ENCODE results near the gene RAD9B.
"Not testable (repeated sequence)": the region's sequence is repeated elsewhere in the genome, so short reads cannot be mapped to it uniquely, and the experiment has no call there.

RAD9B gene

DNA sequence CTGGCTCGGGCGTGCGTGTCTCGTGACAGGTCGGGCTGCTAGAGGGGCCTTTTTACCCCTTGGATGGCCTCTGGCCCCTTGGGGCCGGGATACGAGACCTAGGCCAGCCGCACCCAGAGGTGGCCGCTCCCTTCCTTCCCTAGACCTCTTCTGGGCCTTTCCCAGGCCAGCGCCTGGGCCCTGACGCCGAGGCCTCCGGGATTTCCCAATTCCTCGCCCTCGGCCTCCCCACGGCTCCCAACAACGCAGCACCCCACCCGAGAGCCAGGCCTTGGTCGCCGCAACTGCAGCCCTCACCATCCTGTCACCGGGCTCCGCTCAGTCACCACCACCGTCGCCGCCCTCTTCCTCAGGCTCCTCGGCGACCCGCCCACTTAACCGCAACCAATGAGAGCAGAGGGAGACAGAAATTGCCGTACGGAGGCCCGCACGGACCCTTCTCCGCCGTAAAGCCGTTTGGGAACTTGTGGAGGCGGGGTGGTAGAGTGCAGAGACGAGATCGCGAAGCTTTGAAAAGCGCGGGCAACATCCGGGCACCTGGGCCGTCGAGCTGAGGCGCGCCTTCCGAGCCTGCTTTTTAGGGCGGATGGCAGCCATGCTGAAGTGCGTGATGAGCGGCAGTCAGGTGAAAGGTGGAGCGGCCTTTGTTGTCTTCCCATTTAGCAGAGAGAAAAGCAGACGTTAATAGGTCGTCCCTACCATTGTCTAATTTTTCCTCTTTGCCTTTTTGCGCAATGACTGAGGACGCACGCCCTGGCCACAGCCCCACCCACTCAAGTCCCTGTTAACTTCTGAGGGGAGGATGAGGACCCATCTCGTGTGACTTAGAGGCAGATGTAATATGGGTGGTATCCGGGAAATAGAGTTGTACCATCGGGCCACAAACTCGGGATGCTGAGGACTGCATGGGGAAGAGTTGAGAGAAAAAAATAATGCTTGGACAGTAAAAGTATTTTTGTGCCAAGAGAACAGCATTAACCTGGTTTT lies at the start of gene RAD9B, which contains the start of gene VPS29:
RAD9B (plus strand) TSS at position 580 of the 987 bp plus-strand sequence; CDS start at position 587, 7 bp downstream.
VPS29 (minus strand) TSS at position 360 of the 987 bp plus-strand sequence; CDS start at position 300, 60 bp downstream.
- DNase-seq (ENCODE audit: low spot score) = peak; percentile 96

DNA sequence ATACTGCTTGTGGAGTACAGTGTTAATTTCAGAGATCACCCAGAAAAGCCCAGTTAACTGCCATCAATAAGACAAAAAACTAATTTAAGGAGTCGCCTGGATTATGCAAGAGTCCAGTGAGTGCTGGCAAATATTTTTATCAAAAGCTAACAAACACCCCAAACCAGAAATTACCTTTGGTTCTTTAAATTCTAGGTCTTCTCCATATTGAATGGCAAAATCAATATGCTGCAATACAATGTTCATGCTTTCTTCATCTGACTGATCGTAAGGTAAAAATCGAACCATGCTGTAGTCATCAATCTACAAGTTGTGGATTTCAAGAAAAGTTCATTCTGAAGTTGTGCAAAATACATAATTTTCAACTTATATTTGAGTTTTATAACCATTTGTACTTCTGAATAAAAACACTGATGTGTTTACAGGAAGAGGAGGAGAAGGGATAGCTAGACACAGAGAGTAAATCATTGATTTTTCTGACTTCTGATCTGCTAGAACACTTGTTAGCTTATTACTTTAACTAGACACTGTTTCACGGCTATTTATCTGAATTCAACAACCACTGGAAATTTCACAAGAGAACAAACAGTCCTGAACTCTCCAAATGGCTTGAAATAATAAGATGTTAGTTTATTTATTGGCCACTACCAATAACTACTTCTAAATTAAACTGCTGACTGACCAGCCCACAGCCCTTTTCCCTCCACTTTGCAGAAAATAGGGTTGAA lies 48.4 kb upstream of the RAD9B start:
- no peak for DNase-seq (ENCODE audit: low spot score)

DNA sequence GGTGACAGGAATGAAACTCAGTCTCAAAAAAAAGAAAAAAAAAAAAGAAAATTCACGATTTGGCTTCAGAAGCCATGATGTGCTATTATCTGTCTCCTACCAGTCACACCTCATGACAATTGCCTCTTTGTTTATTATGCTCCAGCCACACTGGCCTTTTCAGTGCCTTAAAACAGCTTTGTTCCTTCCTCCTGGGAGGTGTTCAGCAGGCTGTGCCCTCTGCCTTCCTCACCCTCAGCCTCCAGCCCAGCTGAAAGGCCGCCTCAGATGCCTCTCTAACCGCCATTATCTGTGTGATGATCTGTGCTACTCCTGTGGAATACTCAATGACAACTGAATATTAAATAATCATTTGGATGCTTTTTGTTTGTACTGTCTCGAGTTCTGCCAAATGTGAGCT lies 43.4 kb upstream of the RAD9B start:
- peak; percentile 60 for DNase-seq (ENCODE audit: low spot score)

DNA sequence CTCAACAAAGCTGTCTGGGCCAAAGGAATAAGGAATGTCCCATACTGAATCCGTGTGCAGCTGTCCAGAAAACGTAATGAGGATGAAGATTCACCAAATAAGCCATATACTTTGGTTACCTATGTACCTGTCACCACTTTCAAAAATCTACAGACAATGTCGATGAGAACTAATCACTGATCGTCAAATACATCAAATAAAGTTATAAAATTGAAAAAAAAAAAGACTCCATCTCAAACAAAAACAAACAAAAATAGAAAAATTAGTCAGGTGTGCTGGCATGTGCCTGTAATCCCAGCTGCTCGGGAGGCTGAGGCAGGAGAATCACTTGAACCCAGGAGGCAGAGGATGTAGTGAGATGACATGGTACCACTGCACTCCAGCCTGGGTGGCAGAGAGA lies 40.9 kb upstream of the RAD9B start:
- not testable (repeated sequence) for DNase-seq (ENCODE audit: low spot score)

DNA sequence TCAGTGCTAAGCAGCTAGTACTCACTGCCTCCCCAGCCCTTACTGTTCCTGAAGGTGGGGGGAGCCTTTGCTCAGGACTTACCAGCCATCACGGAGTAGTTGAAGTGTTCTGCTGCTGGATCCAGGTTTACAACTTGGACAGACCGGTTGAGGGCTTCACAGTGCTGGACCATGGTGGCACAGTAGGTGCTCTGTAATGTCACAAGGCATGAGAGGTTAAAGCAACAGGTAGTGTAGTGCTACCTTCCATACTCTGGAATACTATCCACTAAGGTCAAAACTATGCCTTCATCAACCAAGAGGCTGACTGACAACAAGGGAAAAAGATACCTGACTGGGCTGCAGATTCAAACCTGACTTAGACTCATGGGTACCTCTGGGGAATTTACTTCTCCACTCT lies 37.1 kb upstream of the RAD9B start:
- DNase-seq (ENCODE audit: low spot score) = no peak

DNA sequence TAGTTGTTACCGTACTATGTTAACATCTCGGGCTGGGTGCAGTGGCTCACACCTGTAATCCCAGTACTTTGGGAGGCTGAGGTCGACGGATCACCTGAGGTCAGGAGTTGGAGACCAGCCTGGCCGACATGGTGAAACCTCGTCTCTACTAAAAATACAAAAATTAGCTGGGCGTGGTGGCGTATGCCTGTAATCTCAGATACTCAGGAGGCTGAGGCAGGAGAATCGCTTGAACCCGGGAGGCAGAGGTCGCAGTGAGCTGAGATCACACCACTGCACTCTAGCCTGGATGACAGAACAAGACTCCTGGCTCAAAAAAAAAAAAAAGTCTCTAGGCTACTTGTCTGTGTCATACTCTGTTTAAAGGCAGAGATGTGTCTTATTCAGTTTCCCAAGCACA lies 36.4 kb upstream of the RAD9B start:
- DNase-seq (ENCODE audit: low spot score) = not testable (repeated sequence)

DNA sequence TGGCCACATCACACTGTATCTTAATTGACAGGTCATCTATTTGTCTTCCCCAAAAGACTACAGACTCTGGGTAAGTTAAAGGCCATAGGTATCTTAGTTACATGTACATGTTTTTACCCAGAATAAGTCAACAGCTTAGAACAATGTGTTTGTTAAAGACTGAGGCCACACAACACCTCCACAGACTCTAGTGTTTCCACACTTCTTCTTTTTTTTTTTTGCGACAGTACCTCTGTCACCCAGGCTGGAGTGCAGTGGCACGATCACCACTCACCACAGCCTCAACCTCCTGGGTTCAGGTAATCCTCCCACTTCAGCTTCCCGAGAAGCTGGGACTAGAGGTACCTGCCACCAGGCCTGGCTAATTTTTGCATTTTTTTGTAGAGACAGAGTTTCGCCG lies 35.3 kb upstream of the RAD9B start:
- DNase-seq (ENCODE audit: low spot score) = no peak

DNA sequence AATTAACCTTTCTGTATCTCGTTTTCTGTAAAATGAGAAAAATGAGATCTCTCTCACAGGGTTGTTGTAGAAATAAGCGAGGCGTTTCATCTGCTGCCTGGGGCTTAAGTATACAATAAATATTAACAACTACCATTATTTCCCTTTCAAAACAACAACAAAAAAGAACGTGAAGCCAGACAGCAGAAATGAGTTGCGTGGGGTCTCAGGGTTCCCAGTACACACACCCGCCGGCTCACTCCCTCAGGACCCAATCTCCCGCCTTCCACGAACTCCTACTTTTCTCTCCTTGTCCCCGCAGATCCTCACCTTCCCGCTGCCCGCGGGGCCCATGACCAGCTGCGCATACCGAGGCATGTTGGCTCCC lies 34.3 kb upstream of the RAD9B start:
- no peak for DNase-seq (ENCODE audit: low spot score)

DNA sequence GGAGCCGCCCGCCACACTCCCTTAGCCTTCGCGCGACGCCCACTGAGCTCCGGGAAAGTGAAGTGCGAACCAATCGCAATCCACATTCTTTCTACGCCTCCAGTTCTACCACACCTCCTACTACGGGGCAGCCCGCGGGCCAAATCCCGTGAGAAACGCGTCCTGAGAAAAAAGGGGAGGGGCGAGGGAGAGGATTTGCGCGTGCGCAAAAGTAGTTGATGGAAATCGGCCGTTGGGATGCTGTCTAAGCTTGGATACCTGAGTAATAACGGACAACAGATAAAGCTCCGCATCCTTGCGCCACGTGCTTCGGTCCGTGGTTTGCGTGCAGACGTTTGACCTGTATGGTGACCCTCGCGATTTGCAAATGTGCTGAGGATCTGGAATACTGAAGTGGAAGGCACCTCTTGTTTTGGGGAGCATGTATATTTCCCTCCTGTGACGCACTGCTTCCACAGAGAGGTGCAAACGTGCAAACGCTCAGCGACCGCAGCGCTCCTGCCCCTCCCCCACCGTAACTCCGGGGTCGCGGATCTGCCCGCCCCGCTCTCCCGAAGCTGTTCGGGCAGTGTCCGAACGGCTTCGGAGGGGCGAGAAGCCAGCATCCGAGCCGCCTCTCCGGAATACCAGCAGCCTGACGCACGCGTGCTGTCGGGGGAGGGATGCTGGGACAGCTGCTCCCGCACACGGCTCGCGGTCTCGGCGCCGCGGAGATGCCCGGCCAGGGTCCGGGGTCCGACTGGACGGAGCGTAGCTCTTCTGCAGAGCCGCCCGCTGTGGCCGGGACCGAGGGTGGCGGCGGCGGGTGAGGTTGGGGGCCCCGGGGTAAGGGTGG lies 33.7 kb upstream of the RAD9B start, which contains the start of the genes FAM216A and GPN3:
FAM216A (plus strand) TSS at position 632 of the 835 bp plus-strand sequence; CDS start at position 663, 31 bp downstream.
GPN3 (minus strand) TSS at position 44 of the 835 bp plus-strand sequence. CDS start 54 bp downstream, outside the sequence.
- DNase-seq (ENCODE audit: low spot score) = peak; percentile 97

DNA sequence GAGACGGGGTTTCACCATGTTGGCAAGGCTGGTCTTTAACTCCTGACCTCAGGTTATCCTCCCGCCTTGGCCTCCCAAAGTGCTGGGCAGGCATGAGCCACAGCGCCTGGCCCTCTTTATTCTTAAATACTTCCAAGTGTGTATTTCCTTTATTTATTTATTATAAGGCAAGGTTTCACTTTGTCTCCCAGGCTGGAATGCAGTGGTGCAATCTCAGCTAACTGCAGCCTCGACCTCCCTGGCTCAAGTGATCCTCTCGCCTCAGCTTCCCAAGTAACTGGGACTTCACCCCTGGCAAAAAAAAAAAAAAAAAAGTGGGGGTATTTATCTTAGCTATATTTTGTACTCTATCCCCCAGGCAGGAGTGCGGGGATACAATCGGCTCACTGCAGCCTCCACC lies 26.7 kb upstream of the RAD9B start:
- no peak for DNase-seq (ENCODE audit: low spot score)

DNA sequence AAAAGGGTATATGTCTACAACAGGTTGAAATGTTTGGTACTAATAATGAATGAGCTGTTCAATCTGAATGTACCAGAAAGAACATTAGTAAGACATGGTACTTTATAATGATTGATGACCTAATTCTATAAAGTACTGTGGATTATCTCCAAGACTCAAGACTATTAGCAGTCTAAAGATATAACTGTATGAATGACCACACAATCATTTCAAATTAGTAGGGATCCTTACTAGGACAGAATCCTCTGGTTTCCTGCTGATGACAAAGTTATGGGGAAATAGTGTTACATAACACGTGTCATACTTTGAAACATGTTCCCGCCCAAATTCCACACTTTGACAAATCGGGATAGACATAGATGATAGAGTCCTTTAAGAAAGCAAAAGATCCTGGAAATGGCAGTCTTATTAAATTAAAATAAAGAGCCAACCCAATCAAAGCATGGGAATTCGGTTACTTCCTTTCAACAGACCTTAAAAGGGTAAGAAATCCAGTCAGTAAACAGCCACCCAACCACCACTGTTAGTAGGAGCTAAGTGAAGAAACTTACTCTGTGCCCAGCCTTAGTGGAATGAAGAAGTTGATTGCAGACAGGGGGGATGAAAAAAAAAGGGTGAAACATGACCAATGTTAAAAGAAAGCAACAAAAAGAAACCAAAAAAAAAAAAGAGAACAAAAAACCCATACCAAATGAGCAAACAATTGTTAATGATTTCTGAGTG lies 3.0 kb upstream of the RAD9B start:
- DNase-seq (ENCODE audit: low spot score) = no peak

DNA sequence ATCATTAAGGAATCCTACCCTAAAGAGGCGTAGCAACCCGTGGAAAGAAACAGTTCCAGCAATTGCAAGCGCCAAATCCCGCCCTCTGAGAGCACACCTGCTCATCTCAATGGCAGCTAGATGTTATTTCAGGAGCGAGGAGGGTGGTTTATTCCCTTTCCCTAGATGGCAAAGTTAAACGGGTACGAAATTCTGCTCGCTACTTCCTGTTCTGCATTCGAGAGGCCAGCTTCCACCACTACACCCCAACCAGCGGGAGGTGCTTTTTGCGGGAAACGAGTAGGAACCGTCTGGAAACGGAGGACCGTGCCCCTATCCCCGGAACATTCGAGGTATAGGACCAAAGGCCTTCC lies 756 bp upstream of the RAD9B start:
- no peak for DNase-seq (ENCODE audit: low spot score)

DNA sequence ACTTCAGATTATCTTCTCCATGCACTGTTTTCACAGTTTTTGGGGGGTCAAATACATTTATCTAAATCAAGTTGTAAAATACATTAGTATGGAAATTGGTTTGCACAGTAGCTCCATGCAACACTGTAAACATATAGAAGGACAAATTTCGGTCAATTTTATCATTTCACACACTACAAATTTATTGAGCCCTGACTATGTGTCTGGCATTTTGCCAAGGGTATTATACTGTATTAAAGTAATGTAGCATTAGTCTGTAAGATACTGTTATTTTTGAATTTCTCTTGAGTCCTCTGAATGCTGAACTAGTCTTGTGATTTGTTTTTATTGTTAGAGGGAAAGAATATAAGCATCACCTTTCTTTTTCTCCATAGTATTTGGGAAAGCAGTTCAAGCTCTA lies 1.3 kb downstream of the RAD9B start:
- no peak for DNase-seq (ENCODE audit: low spot score)

DNA sequence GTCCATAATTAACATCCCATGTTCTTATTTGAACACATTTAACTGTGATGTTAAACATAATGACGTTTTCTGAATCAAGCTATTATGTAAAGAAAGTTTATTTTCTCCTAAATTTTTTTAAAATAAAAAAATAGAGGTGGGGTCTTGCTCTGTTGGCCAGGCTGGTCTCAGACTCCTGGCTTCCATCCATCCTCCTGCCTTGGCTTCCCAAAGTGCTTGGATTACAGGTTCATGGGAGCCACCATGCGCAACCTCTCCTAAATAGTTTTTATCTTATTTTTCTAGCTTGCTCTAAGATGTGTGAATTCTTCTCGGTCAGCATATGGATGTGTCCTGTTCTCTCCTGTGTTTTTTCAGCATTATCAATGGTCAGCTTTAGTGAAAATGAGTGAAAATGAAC lies 3.2 kb downstream of the RAD9B start:
- DNase-seq (ENCODE audit: low spot score) = no peak

DNA sequence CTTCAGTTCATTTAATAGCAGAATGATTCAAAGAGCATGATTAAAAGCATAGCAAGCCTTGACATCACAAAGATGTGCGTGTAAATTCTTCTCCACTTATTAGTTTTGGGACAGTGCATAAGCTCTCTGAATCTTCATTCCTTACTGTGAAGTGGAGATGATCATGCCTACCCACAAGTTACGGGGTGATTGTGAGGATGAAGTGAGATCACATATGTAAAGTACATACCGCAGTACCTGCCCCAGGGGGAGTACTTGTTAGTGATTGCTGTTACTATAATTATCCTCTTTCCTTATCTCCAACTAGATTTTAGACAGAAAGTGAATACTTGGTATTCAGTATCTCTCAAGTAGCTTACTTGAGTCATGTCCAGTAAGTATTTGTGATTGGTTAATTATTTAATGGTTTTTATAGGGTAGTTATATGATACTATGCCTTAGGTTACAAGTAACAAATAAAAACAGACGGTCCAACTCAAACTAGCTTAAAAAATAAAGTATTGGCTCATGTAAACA lies 6.0 kb downstream of the RAD9B start:
- no peak for DNase-seq (ENCODE audit: low spot score)

DNA sequence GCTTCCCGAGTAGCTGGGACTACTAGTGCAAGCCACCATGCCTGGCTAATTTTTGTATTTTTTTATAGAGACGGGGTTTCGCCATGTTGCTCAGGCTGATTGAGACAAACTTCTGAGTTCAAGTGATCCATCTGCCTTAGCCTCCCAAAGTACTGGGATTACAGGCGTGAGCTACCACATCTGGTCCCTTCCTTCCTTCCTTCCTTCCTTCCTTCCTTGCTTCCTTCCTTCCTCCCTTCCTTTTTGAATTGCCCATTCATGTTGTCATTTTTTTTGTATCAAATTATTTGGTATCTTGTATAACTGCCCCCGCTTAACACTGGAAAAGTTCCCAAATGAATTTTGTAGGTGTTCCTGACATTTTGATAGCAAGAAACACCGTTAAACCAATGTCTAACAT lies 11.7 kb downstream of the RAD9B start:
- no peak for DNase-seq (ENCODE audit: low spot score)

DNA sequence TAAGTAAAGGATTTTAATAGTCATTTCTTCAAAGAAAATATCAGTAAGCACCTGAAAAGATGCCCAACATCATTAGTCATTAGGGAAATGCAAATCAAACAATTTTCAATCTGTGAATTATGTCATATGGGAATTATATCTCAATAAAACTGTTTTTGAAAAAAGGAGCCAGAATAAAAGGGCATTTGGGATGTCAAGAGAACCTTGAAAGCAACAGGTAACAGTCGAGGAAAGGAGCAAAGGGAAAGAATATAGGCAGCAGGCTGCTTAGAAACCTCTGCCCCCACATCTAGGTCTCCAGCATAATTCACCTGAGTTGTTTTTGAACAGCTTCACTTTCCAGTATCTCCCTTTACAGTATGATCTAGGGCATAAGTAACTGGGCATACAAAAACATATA lies 12.2 kb downstream of the RAD9B start:
- DNase-seq (ENCODE audit: low spot score) = no peak

DNA sequence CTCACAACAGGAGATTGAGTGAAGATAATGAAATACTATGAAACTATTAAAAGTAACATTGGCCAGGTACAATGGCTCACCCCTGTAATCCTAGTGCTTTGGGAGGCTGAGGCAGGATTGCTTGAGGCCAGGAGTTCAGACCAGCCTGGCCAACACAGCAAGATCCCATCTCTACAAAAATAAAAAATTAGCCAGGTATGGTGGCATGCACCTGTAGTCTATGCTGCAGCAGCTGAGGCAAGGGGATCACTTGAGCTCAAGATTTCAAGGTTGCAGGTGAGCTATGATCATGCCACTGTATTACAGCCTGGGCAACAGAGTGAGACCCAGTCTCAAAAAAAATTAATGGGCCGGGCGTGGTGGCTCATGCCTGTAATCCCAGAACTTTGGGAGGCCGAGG lies 14.9 kb downstream of the RAD9B start:
- DNase-seq (ENCODE audit: low spot score) = no peak

DNA sequence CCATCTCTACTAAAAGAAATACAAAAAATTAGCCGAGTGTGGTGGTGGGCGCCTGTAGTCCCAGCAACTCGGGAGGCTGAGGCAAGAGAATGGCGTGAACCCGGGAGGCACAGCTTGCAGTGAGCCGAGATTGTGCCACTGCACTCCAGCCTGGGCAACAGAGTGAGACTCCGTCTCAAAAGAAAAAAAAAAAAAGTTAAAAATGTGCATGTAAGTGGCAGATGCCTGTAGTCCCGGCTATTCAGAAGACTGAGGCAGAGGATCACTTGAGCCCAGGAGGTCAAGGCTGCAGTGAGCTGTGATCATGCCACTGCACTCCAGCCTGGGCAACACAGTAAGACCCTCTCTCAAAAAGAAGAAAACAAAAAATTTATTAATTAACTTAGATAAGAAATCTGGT lies 15.9 kb downstream of the RAD9B start:
- DNase-seq (ENCODE audit: low spot score) = not testable (repeated sequence)

DNA sequence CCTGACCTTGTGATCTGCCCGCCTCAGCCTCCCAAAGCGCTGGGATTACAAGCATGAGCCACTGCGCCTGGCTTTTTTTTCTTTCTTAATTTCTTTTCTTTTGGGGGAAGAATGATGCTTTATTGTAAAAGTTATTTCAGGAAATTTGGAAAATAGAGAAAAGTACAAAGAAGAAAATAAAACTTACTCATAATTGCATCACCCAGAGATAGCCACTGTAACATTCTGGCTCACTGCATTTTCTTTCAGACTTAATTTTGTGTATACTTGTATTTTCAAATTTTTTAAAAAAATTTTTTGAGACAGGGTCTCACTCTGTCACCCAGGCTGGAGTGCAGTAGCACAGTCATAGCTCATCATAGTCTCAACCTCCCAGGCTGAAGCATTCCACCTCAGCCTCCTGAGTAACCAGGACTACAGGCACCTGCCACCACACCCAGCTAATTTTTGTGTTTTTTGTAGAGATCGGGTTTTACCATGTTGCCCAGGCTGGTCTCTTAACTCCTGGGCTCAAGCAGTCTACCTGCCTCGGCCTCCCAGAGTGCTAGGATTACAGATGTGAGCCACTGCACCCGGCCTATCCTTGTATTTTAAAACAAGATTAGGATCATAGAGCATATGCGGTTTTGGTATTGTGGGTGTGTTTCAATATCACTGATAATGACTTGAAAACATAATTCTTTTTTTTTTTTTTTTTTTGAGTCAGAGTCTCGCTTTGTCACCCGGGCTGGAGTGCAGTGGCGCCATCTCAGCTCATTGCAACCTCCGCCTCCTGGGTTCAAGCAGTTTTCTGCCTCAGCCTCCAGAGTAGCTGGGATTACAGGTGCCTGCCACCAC lies 19.0 kb downstream of the RAD9B start:
- DNase-seq (ENCODE audit: low spot score) = not testable (repeated sequence)
